ENCODE data around the gene ZBTB16. TPM values are rescaled to one million over a fixed set of nuclear protein-coding genes. Genes with fewer than 3 reads are reported as not detected.
A peak's percentile ranks its signal among the peaks of the same experiment; 100 is the strongest.

ZBTB16 gene
- total and polyA plus RNA-seq, 12 donors: 18.3 to 108 (median 54.6) TPM

DNA sequence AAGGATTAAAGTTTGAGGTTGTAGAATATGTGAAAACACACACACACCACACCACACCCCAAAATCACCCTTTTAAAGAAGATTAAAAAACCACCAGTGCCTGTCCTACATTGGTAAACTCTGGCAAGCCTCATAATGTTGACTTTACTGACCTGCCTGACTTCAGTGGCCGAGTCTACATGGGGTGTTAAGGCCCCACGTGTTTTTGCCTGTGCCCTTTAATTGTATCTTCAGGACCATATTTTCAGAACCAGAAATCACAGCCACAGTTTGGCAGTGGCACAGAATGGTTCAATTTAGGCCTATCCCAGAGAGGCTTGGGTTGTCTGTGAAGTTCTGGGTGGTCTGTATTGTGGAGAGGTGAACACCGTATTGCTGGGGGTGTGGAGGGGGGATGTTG is 33.4 kb downstream of the ZBTB16 start:
- Histone ChIP-seq H3K27me3 (no peaks in the 10 kb centered on the region), H3K27ac (peak overlapping the region in 6 of 10 donors; percentile 29 to 96 (median 54)), H3K4me1 (peaks cover 53 to 98% (median 86%) of the 10 kb centered on the region in 9 donors), H3K9me3 (no peaks in the 10 kb centered on the region), H3K36me3 (peaks cover 0 to 2% (median 0%) of the 10 kb centered on the region in 9 donors), H3K4me3 (no peak overlapping the region)
- 46 to 72% methylated on average over 3 of the region's 3 CpGs for WGBS, 2 donors
- TF ChIP-seq CTCF (IDR thresholded peaks at IDR 0.05): no peak
- no peak for DNase-seq
- intact Hi-C loops (cut with DNase I): no loop called here
- ATAC-seq: no peak

DNA sequence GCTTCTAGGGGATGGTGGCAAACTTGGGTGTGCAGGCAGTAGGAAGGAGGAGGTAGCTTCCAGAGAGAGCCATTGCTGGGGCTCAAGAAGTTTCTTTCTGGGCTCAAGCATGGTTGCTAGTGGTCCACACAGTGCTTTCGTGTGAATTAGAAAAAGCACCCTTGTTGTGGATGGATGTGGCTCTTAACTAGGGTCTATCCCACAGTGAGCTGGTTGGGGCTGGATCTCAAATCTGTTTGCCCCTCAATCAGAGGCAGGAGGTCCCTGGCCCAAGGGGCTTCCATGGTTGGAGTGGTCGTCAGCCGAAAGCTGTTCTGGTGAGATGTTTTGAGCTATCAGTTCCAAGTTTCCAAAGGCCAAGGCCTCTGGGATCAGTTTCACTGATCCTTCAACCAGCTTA is 35.0 kb downstream of the ZBTB16 start:
- no peak for TF ChIP-seq CTCF (IDR thresholded peaks at IDR 0.05)
- Histone ChIP-seq H3K36me3 (no peaks in the 10 kb centered on the region), H3K4me3 (no peak overlapping the region), H3K27ac (peak overlapping the region in 1 of 10 donors; percentile 96), H3K4me1 (peaks cover 40 to 98% (median 84%) of the 10 kb centered on the region in 9 donors), H3K27me3 (no peaks in the 10 kb centered on the region), H3K9me3 (no peaks in the 10 kb centered on the region)
- ATAC-seq: no peak
- WGBS, 2 donors: 97 to 98% methylated on average over 3 of the region's 3 CpGs
- DNase-seq: no peak
- intact Hi-C loops (cut with DNase I): no loop called here

GRCh38 chr11:114095899-114096298 is 36.4 kb downstream of the ZBTB16 start:
- H3K4me1 ChIP-seq: peaks cover 27 to 92% (median 78%) of the 10 kb centered on the region in 9 donors
- no peaks in the 10 kb centered on the region for H3K36me3 ChIP-seq
- intact Hi-C loops (cut with DNase I): no loop called here

DNA sequence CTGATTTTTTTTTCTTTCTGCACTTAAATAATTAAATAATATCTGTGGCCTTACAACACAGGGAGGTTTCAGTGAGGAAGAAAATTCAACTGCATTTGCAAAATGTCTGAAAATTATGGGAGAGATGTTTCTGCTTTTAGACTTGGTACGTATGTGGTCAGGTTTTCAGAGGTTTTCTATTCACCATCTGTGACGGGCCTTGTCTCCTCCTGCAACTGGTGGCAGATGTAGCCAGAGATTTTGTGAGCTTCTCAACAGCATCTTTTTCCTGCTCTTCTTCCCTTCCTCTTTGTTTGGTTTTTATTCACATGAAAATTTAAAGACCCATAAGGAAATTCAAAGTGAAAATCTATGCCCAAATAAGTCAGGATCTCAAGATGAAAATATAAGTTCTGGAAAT is 38.3 kb downstream of the ZBTB16 start:
- intact Hi-C loops (cut with DNase I): no loop called here
- Histone ChIP-seq H3K27ac (no peak overlapping the region), H3K4me1 (peaks cover 15 to 90% (median 75%) of the 10 kb centered on the region in 9 donors), H3K4me3 (no peak overlapping the region), H3K9me3 (no peaks in the 10 kb centered on the region), H3K36me3 (no peaks in the 10 kb centered on the region), H3K27me3 (no peaks in the 10 kb centered on the region)
- DNase-seq: no peak
- WGBS, 2 donors: 87% methylated on average over 2 of the region's 2 CpGs
- ATAC-seq: no peak
- TF ChIP-seq CTCF (IDR thresholded peaks at IDR 0.05): no peak

More at GRCh38 chr11:114095899-114096298, 36.4 kb downstream of the ZBTB16 start:
- no peak for DNase-seq
- no peaks in the 10 kb centered on the region for H3K27me3 ChIP-seq
- ATAC-seq: no peak
- H3K4me3 ChIP-seq: no peak overlapping the region
- TF ChIP-seq CTCF (IDR thresholded peaks at IDR 0.05): no peak
- peak overlapping the region in 3 of 10 donors; percentile 7 to 41 (median 31) for H3K27ac ChIP-seq
- WGBS, 2 donors: 18 to 39% methylated on average over 3 of the region's 3 CpGs
- H3K9me3 ChIP-seq: no peaks in the 10 kb centered on the region

Data from heart right ventricle (tissue), 16 donors.